HEK293T (cell line): ENCODE results near the gene PSME1.

Experiments
- FOXK2 ChIP-seq: fragments of 450-650 bp; IDR thresholded peaks from 2 replicates; pipeline ENCODE4 v1.6.1; 2016; ENCODE audit warnings: mild to moderate bottlenecking
- HDGF ChIP-seq: fragments of 450-650 bp; IDR thresholded peaks from 2 replicates; pipeline ENCODE4 v1.6.1; 2017; ENCODE audit warnings: antibody characterized with exemption, borderline replicate concordance
- TF ChIP-seq, protein P1 (sequence below): fragments of 450-650 bp; IDR thresholded peaks from 2 replicates; pipeline ENCODE4 v1.6.1; 2016

DNA sequence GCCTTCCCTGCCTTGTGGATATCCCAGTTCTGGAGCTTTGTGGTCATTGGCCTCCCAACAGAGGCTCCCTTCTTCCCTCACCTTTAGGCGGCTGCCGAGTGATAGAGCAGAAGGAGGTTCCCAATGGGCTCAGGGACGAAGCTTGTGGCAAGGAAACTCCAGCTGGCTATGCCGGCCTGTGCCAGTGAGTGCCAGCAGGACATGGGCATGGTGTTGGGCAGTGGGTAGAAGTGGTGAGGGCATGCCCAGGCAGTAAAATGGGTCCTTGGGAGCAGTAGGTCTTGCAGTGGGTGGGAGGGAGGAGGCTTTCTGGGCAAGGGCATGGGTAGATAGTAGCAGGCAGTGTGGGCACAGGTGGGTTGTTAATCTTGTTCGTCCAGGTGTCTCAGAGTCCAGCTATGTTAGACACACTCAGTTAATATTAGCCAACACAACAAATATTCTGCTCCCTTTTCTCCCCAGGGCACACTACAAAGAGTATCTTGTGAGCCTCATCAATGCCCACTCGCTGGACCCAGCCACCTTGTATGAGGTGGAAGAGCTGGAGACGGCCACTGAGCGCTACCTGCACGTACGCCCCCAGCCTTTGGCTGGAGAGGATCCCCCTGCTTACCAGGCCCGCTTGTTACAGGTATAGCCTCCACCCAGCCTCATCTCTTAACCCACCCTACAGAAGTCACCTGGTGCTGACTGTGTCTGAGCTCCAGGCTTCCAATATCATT is 23.9 kb downstream of the PSME1 start:
- no peak for TF ChIP-seq FOXK2
- no peak for TF ChIP-seq HDGF
- TF ChIP-seq, protein P1, sequence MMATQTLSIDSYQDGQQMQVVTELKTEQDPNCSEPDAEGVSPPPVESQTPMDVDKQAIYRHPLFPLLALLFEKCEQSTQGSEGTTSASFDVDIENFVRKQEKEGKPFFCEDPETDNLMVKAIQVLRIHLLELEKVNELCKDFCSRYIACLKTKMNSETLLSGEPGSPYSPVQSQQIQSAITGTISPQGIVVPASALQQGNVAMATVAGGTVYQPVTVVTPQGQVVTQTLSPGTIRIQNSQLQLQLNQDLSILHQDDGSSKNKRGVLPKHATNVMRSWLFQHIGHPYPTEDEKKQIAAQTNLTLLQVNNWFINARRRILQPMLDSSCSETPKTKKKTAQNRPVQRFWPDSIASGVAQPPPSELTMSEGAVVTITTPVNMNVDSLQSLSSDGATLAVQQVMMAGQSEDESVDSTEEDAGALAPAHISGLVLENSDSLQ, result no peak
